ENCODE measurements around the gene UGT1A4. TPM values are rescaled to one million over a fixed set of nuclear protein-coding genes. Genes with fewer than 3 reads are reported as not detected.
"Not testable (repeated sequence)": the region's sequence is repeated elsewhere in the genome, so short reads cannot be mapped to it uniquely, and the experiment has no call there.

UGT1A4 gene
- total RNA-seq, 2 donors from 2014 or later = 0.93 to 1.8 TPM

DNA sequence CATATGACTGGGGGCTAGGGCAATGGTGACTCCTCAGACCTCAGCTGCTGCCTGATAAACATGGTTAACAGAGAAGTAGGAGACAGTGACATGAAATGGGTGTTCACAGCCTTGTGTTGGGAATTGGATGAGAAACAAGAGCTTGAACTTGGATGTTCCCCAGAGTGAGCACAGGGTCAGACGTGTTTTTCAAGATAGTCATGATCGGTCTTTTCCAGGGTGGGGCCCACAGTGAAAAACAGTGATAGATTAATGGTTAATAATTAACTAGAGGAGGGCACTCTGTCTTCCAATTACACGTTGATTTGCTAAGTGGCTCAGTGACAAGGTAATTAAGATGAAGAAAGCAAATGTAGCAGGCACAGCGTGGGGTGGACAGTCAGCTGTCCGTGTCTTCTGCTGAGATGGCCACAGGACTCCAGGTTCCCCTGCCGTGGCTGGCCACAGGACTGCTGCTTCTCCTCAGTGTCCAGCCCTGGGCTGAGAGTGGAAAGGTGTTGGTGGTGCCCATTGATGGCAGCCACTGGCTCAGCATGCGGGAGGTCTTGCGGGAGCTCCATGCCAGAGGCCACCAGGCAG, 10.3 kb downstream of the UGT1A4 start, which contains the start of gene UGT1A3:
TSS of gene UGT1A3 (plus strand) at position 320 of the 579 bp plus-strand sequence. CDS start at position 405, 85 bp downstream.
- H3K27ac ChIP-seq = no peak within 1 kb of the TSS
- intact Hi-C loops (cut with DNase I) = no loop called here
- no peak for DNase-seq
- no peaks in the 10 kb centered on the region for H3K27me3 ChIP-seq
- TF ChIP-seq, protein P1, sequence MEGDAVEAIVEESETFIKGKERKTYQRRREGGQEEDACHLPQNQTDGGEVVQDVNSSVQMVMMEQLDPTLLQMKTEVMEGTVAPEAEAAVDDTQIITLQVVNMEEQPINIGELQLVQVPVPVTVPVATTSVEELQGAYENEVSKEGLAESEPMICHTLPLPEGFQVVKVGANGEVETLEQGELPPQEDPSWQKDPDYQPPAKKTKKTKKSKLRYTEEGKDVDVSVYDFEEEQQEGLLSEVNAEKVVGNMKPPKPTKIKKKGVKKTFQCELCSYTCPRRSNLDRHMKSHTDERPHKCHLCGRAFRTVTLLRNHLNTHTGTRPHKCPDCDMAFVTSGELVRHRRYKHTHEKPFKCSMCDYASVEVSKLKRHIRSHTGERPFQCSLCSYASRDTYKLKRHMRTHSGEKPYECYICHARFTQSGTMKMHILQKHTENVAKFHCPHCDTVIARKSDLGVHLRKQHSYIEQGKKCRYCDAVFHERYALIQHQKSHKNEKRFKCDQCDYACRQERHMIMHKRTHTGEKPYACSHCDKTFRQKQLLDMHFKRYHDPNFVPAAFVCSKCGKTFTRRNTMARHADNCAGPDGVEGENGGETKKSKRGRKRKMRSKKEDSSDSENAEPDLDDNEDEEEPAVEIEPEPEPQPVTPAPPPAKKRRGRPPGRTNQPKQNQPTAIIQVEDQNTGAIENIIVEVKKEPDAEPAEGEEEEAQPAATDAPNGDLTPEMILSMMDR (IDR thresholded peaks at IDR 0.05) = no peak
- H3K36me3 ChIP-seq = no peaks in the 10 kb centered on the region
- no peak within 1 kb of the TSS for H3K9ac ChIP-seq (ENCODE audit: low read depth in 2 of 2, low read length in 2 of 2)
- no peaks in the 10 kb centered on the region for H3K9me3 ChIP-seq
- H3K4me1 ChIP-seq = no peaks in the 10 kb centered on the region
- H3K4me3 ChIP-seq = no peak within 1 kb of the TSS

DNA sequence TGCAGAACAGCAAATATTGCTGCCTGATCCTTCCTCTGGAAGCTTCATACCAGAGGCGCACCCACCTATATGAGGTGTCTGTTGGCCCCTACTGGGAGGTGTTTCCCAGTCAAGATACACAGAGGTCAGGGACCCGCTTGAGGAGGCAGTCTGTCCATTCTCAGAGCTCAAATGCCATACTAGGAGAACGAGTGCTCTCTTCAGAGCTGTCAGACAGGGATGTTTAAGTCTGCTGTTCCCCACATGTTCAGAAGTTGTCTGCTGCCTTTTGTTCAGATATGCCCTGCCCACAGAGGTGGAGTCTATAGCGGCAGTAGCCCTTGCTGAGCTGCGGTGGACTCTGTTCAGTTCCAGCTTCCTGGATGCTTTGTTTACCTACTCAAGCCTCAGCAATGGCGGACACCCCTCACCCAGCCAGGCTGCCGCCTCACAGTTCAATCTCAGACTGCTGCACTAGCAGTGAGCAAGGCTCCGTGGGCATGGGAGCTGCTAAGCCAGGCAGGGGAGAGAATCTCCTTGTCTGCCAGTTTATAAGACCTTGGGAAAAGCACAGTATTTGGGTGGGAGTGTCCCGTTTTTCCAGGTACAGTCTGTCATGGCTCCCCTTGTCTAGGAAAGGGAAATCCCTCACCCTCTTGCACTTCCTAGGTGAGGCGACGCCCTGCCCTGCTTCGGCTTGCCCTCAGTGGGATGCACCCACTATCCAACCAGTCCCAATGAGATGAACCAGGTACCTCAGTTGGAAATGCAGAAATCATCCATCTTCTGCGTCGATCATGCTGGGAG, 18.5 kb downstream of the UGT1A4 start:
- H3K4me1 ChIP-seq; intact Hi-C loops (cut with DNase I); H3K4me3 ChIP-seq; H3K9ac ChIP-seq (ENCODE audit: low read depth in 2 of 2, low read length in 2 of 2); H3K36me3 ChIP-seq; H3K9me3 ChIP-seq; H3K27me3 ChIP-seq; H3K27ac ChIP-seq: not testable (repeated sequence)
- DNase-seq = peak; percentile 47

GRCh38 chr2:233740870-233741269, 22.3 kb downstream of the UGT1A4 start:
- H3K9me3 ChIP-seq = no peaks in the 10 kb centered on the region
- H3K9ac ChIP-seq (ENCODE audit: low read depth in 2 of 2, low read length in 2 of 2) = no peak overlapping the region
- no peak for DNase-seq
- no peak overlapping the region for H3K4me3 ChIP-seq
- H3K27me3 ChIP-seq = no peaks in the 10 kb centered on the region
- no peaks in the 10 kb centered on the region for H3K4me1 ChIP-seq
- no peaks in the 10 kb centered on the region for H3K36me3 ChIP-seq
- TF ChIP-seq, protein P1 (IDR thresholded peaks at IDR 0.05) = no peak
- intact Hi-C loops (cut with DNase I) = no loop called here
- H3K27ac ChIP-seq = no peak overlapping the region

GRCh38 chr2:233743464-233744259, 25.1 kb downstream of the UGT1A4 start:
- H3K36me3 ChIP-seq = no peaks in the 10 kb centered on the region
- H3K4me3 ChIP-seq = no peak overlapping the region
- DNase-seq = no peak
- intact Hi-C loops (cut with DNase I) = no loop called here
- H3K27me3 ChIP-seq = no peaks in the 10 kb centered on the region
- no peaks in the 10 kb centered on the region for H3K9me3 ChIP-seq
- H3K9ac ChIP-seq (ENCODE audit: low read depth in 2 of 2, low read length in 2 of 2) = no peak overlapping the region
- no peaks in the 10 kb centered on the region for H3K4me1 ChIP-seq
- TF ChIP-seq, protein P1 (IDR thresholded peaks at IDR 0.05) = no peak
- H3K27ac ChIP-seq = no peak overlapping the region

- H3K9ac ChIP-seq (ENCODE audit: low read depth in 2 of 2, low read length in 2 of 2) = no peak overlapping the region
- H3K27ac ChIP-seq = no peak overlapping the region
- H3K9me3 ChIP-seq = no peaks in the 10 kb centered on the region
- no peaks in the 10 kb centered on the region for H3K4me1 ChIP-seq
- H3K36me3 ChIP-seq = no peaks in the 10 kb centered on the region
- no peaks in the 10 kb centered on the region for H3K27me3 ChIP-seq
- intact Hi-C loops (cut with DNase I) = no loop called here
- TF ChIP-seq, protein P1 (IDR thresholded peaks at IDR 0.05) = no peak
- no peak overlapping the region for H3K4me3 ChIP-seq
- DNase-seq = no peak
These were observed 26.7 kb downstream of the UGT1A4 start for GRCh38 chr2:233745073-233745755.

- H3K27me3 ChIP-seq; H3K4me3 ChIP-seq; H3K27ac ChIP-seq; DNase-seq; H3K36me3 ChIP-seq; H3K9ac ChIP-seq (ENCODE audit: low read depth in 2 of 2, low read length in 2 of 2); intact Hi-C loops (cut with DNase I); H3K9me3 ChIP-seq; H3K4me1 ChIP-seq: not testable (repeated sequence)
These were observed 27.3 kb downstream of the UGT1A4 start for GRCh38 chr2:233745838-233746237.

All from colonic mucosa (tissue), 4 donors.